Measurements from ENCODE around the gene BCR.

The BCR gene

GRCh38 chr22:23179381-23180299, 669 bp upstream of the BCR start:
- H3K9ac ChIP-seq (ENCODE audit: low read length), result no peak overlapping the region; the same call in 1 of the 2 replicates
- H3K9me3 ChIP-seq (ENCODE audit: insufficient read depth, low read length), result peaks cover 3% of the 10 kb centered on the region; the same call in 1 of the 2 replicates
- peak overlapping the region; percentile 39 for H3K4me2 ChIP-seq (ENCODE audit: low read depth, low read length, poor library complexity, severe bottlenecking)
- no peak overlapping the region for H2AFZ ChIP-seq (ENCODE audit: low read depth, low read length, severe bottlenecking)
- H3K36me3 ChIP-seq (ENCODE audit: low read length), result no peaks in the 10 kb centered on the region
- H4K20me1 ChIP-seq (ENCODE audit: low read depth, low read length), result no peaks in the 10 kb centered on the region
- no peaks in the 10 kb centered on the region for H3K79me2 ChIP-seq (ENCODE audit: insufficient read depth, low read length)
- H3K27ac ChIP-seq (ENCODE audit: low read depth, low read length), result no peak overlapping the region
- H3F3A ChIP-seq (ENCODE audit: insufficient read depth), result no peaks in the 10 kb centered on the region
- H3K9me2 ChIP-seq (replicated peaks; ENCODE audit: insufficient read depth, low read length), result no peaks in the 10 kb centered on the region
- TF ChIP-seq CTCF (IDR thresholded peaks at IDR 0.05; ENCODE audit: insufficient read depth, low read length, poor library complexity, severe bottlenecking) (no peak), EZH2phosphoT487 (conservative IDR thresholded peaks at IDR 0.05; ENCODE audit: low read length) (no peak)
- H3K27me3 ChIP-seq (ENCODE audit: low read length), result no peaks in the 10 kb centered on the region
- peak overlapping the region; percentile 35 for H3K4me3 ChIP-seq (ENCODE audit: insufficient read depth, low read length, poor library complexity, severe bottlenecking)

- Histone ChIP-seq H3K36me3 (ENCODE audit: low read length) (no peaks in the 10 kb centered on the region), H3K9ac (ENCODE audit: low read length) (no peak overlapping the region; the same call in 1 of the 2 replicates), H3K79me2 (ENCODE audit: insufficient read depth, low read length) (no peaks in the 10 kb centered on the region), H3K4me2 (ENCODE audit: low read depth, low read length, poor library complexity, severe bottlenecking) (peak overlapping the region; percentile 44), H3K27me3 (ENCODE audit: low read length) (no peaks in the 10 kb centered on the region), H3K4me3 (ENCODE audit: insufficient read depth, low read length, poor library complexity, severe bottlenecking) (peak overlapping the region; percentile 38), H2AFZ (ENCODE audit: low read depth, low read length, severe bottlenecking) (no peak overlapping the region), H4K20me1 (ENCODE audit: low read depth, low read length) (no peaks in the 10 kb centered on the region), H3K9me2 (replicated peaks; ENCODE audit: insufficient read depth, low read length) (no peaks in the 10 kb centered on the region), H3K27ac (ENCODE audit: low read depth, low read length) (no peak overlapping the region), H3F3A (ENCODE audit: insufficient read depth) (no peaks in the 10 kb centered on the region), H3K9me3 (ENCODE audit: insufficient read depth, low read length) (peaks cover 3% of the 10 kb centered on the region; the same call in 1 of the 2 replicates)
- no peak for TF ChIP-seq CTCF (IDR thresholded peaks at IDR 0.05; ENCODE audit: insufficient read depth, low read length, poor library complexity, severe bottlenecking)
- TF ChIP-seq EZH2phosphoT487 (conservative IDR thresholded peaks at IDR 0.05; ENCODE audit: low read length), result no peak
Measured at GRCh38 chr22:23180893-23181720, 798 bp downstream of the BCR start.

- no peak overlapping the region for H3K27ac ChIP-seq (ENCODE audit: low read depth, low read length)
- H3K79me2 ChIP-seq (ENCODE audit: insufficient read depth, low read length), result no peaks in the 10 kb centered on the region
- H3K9me2 ChIP-seq (replicated peaks; ENCODE audit: insufficient read depth, low read length), result no peaks in the 10 kb centered on the region
- H3K9me3 ChIP-seq (ENCODE audit: insufficient read depth, low read length), result no peaks in the 10 kb centered on the region
- H3K27me3 ChIP-seq (ENCODE audit: low read length), result no peaks in the 10 kb centered on the region
- no peak overlapping the region for H2AFZ ChIP-seq (ENCODE audit: low read depth, low read length, severe bottlenecking)
- H3K9ac ChIP-seq (ENCODE audit: low read length), result no peak overlapping the region
- H3K4me3 ChIP-seq (ENCODE audit: insufficient read depth, low read length, poor library complexity, severe bottlenecking), result no peak overlapping the region
- TF ChIP-seq EZH2phosphoT487 (conservative IDR thresholded peaks at IDR 0.05; ENCODE audit: low read length) (no peak), CTCF (IDR thresholded peaks at IDR 0.05; ENCODE audit: insufficient read depth, low read length, poor library complexity, severe bottlenecking) (no peak)
- H4K20me1 ChIP-seq (ENCODE audit: low read depth, low read length), result no peaks in the 10 kb centered on the region
- H3K4me2 ChIP-seq (ENCODE audit: low read depth, low read length, poor library complexity, severe bottlenecking), result no peak overlapping the region
- H3K36me3 ChIP-seq (ENCODE audit: low read length), result no peaks in the 10 kb centered on the region
- no peaks in the 10 kb centered on the region for H3F3A ChIP-seq (ENCODE audit: insufficient read depth)
Measured at GRCh38 chr22:23181721-23182308, 1.5 kb downstream of the BCR start.
